IPS-18c (cell line): Measurements from ENCODE around the gene TECPR2.

Source experiments
- H3K4me3 ChIP-seq: 2 replicates; pipeline ENCODE4 v1.7.0; 2013; ENCODE audit warnings: low read depth, mild to moderate bottlenecking, low read length, moderate library complexity; ENCODE audit not compliant: insufficient read depth
- H3K9me3 ChIP-seq: one replicate; pipeline ENCODE4 v1.6.1; 2013; ENCODE audit warnings: mild to moderate bottlenecking, low read length, moderate library complexity; ENCODE audit not compliant: control insufficient read depth, insufficient read depth

TECPR2 gene

DNA sequence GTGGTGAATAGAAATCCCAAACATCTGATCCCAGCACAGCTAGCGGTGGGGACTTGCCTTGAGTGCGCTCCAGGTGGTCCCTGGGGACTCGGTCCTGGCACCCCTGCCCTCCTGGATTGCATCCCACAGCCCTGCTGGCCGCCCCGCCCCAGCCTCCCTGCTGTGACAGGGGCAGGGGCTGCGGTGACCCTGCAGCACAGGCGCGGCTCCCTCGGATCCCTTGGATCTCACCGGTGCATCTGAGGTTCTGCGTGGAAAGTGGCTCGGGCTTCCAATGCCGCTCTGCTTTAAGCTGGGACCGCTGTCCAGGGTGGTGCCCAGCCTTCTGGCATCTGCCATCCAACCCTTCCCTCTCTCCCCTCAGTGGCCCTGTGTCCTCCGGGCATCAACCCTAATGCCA is 130.8 kb downstream of the TECPR2 start:
- Histone ChIP-seq H3K9me3 (no peaks in the 10 kb centered on the region), H3K4me3 (no peak overlapping the region)

DNA sequence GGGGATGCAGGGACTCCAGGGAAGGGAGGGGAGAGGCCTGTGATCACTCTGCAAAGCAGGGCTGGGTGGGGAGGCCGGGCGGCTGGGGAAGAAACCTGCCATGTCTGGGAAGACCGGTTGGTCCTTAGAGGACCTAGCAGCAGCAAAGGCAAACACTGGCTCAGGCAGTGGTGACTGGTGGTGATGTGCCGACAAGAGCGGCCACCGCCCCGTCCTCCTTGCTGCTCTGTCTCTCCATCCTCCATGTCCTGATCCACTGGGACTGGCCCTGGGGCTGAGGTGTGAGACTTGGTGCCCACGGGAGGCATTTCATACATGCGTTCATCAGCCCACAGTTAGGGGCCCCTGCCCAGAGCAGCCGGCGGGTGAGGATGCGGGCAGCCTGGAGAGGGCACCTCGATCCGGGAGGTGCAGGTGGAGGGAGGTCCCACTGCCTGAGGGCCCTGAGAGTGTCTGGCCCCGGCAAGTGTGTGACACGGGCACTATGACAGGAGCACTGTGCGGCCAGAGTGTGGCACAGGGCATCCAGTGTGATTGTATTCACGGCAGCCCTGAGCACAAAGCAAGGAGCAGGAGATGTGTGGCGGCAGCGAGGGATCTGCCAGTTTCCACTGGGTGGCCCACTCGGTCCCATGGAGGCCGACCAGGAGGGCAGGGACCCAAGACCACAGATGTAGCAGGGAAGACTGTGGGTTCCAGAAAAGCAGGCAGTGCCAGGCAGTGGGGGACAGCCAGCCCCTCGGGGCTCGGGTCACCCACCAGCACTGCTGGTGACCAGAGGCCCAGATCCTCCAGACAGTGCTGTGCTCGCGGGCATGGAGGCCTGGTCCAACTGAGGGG is 133.0 kb downstream of the TECPR2 start:
- Histone ChIP-seq H3K4me3 (no peak overlapping the region), H3K9me3 (no peaks in the 10 kb centered on the region)

DNA sequence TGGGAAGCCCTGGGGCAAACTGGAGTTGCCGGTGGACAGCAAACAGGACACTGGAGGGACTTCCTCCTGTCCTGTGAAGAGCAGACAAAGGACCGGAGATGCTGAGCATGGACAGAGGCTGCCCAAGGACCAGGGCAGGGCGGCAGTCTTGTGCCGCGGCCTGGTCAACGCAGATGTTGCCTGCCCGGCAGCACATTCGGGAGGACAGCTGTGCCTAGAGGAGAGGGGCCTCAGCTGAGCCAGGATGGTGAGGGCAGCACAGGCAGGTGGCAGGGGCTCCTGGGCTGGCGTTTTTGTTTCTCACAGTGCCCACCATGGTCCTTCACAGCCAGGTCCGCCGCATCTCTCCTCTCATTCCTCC is 133.6 kb downstream of the TECPR2 start:
- no peak overlapping the region for H3K4me3 ChIP-seq
- H3K9me3 ChIP-seq, result no peaks in the 10 kb centered on the region

DNA sequence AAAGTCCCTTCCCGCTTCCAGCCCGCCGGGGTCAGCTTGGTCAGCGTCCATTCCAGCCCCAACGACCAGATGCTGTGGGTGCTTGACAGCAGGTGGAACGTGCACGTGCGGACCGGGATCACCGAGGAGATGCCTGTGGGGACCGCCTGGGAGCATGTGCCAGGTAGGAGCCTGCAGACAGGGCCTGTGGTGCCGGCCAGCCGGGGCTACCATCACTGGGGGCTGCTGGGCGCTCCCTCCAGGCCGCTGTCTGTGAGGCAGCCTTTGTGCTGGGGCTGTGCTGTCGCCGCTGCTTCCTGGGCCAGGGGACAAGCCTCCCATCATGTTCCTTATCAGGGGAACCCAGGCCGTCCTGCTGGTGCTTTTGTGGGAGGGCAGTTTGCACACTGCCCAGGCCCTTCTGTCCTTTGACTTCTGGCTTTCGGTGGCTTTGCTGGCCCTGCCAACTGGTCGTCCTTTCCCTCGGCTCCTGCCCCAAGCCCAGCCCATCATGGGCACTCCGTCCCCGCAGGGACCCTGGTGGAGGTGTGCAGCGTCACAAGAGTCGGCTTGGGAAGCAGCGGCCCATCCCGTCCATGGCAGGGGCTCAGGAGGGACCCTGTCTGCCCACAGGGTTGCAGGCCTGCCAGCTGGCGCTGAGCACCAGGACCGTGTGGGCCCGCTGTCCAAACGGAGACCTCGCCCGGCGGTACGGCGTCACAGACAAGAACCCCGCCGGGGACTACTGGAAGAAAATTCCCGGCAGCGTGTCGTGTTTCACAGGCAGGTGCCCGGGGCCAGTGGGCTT is 134.4 kb downstream of the TECPR2 start:
- Histone ChIP-seq H3K4me3 (no peak overlapping the region), H3K9me3 (no peaks in the 10 kb centered on the region)

DNA sequence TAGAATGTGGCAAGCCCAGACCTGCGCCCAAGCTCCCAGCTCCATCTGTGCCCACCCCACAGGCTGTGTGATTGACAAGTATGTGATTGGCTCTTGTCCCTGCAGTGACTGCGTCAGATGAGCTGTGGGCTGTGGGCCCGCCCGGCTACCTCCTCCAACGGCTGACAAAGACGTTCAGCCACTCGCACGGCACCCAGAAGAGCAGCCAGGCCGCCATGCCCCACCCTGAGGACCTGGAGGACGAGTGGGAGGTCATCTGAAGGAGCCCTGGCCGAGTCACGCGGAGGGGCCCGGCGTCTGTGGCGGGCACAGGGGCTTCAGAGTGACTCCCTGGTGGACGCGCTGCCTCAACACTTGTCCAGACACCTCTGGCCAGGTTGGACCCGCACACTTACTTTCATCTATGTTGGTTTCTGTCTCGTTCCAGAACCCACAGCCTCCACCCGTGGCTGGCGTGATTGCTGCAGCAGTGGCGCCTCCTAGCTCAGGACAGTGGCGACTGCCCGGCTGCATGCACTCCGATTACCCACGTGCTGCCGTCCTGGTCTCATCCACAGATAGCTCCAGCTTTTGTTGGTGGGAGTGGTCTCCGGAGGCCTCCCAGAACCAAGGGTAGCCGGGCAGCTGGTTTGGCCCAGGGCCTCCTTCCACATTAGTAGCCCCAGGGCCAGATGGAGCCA is 135.4 kb downstream of the TECPR2 start:
- Histone ChIP-seq H3K9me3 (no peaks in the 10 kb centered on the region), H3K4me3 (no peak overlapping the region)

DNA sequence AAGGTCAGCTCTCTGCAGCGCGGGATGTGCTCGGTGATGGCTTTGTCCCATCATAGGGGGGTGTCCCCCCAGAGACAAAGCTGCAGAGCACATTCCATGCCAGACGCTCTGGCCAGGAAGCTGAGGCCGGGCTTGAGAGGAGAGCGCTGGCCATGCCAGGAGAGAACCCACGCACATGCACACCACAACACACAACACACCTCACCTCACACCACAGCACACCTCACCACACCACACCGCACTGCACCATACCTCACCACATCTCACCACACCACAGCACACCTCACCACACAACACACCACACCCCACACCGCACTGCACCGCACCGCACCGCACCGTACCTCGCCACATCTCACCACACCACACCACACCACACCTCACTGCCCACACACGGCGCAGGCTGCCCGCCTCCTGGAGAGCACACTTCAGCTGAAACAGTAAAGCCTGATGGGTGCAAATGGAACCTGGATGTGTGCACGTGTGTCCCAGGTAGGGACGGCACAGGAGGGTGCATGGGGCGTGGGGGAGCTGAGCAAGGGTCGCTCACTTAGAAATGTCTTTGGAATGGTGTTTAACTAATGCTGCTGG is 136.0 kb downstream of the TECPR2 start:
- H3K4me3 ChIP-seq, result no peak overlapping the region
- H3K9me3 ChIP-seq, result no peaks in the 10 kb centered on the region

DNA sequence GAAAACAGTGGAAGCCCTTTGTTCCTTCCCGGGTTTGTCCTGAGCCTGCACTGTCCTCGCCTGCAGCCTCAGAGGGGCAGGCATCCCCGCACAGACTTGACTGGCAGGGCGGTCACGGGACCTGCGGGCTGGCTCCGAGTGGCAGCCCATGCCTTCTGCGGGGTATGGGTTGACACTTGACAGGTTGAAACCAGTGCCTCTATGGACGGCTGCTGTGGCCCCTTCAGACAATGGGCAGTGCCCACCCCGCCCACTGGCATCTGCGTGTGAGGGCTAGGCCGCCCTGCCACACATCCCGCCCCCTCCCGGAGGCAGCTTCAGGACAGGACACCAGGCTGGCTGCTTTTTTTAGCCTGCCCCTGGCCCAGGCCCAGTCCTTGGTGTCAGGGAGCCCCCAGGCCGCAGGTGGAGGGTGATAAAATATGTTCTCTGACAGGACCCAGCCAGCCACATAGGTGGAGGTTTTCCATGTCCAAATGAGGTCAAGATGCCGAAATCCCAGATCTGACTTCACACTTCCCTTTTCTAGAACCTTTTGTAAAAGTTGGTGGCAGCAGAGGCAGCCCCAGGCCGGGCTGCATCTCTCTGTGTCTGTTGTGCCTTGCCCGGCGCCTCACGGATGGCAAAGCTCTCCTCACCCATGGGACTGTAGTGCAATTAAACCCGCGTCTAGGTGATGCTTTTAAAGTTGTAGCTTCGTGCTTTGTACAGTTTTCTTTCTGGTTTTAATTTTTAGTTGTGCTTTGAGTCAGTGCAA is 136.8 kb downstream of the TECPR2 start:
- H3K4me3 ChIP-seq, result no peak overlapping the region
- H3K9me3 ChIP-seq, result no peaks in the 10 kb centered on the region

DNA sequence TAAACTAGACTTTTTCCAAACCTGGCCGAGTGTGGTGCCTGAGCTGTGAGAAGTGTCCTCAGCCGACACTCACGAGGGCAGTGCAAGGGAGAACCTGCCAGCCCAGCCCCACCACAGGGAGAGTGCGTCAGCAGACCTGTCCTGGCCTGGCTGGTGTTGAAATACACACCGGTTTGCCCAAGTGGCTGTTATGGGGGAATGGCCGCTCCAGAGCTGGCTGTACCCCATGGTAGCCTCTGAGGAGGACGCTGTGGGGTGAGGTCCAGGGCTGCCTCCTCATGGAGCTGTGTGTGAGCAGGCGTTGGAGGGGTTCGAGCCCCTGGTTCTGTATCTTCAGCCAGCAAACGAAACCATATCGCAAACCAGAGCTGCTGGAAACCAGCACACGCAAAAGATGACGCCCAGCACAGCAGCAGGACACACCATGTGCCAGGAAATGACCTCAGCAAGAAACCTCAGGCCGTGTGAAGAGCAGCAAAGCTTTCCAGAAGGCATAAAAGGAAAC is 137.5 kb downstream of the TECPR2 start:
- Histone ChIP-seq H3K9me3 (no peaks in the 10 kb centered on the region), H3K4me3 (no peak overlapping the region)

DNA sequence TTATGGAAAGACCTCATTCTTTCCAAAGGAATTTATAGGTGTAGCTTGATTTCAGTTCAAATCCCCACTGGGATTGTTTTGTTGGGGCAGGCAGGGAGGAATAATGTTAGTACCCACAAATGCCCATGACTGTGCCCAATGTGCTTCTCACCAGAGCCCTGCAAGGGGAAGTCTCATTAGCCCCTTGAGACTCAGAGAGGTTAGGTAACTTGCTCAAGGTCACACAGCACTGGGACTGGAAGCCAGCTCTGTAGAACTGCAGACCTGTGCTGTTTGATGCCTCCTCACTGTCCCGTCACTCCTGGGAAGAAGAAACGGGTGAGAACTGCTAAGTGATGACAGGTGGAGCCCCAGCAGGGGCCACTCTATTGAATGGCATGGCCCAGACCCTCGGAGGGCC is 138.0 kb downstream of the TECPR2 start:
- Histone ChIP-seq H3K9me3 (no peaks in the 10 kb centered on the region), H3K4me3 (no peak overlapping the region)

DNA sequence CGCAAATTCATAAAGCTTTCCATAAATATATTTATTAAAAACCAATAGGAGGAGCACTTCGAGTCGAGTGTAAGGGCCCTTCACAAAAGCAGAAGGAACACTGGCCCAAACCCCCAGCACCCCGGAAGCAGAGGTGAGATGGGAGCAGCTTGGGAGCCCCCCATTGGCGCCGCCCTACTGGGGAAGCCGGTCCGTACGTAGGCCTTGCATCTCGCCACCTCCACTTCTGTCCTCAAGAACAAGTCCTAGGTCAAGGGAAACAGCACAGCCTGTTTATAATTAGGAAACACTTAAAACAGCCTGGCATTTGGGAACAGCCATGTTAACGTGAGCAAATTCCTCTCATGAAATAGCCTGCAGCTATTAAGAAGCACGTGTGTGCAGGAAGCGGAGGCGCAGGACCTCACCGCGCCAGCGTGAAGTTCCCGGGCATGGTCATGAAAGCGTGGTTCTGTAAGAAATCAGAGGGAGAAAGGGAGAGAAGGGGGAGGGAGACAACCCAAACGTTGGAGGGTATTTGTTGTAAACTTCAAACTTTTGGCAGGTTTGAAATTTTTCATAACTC is 139.1 kb downstream of the TECPR2 start:
- no peak overlapping the region for H3K4me3 ChIP-seq
- H3K9me3 ChIP-seq, result no peaks in the 10 kb centered on the region

DNA sequence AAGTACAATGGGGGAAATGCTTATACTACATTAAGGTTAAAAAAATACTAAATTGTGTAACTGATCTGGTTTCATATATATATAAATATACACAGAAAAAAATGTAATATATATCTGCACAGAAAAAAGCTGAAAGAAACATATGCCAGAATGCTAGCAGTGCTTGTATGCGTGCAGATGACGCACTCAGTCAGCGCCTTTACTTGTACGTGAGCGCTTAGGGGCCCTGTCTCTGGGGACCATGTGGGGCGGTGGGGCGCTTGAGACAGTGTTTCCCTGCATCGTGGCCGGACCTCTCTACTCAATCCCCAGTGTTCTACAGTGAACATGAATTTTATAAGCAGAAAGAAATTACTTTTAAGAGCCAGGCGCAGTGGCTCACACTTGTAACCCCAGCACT is 139.8 kb downstream of the TECPR2 start:
- H3K4me3 ChIP-seq, result no peak overlapping the region
- no peaks in the 10 kb centered on the region for H3K9me3 ChIP-seq

DNA sequence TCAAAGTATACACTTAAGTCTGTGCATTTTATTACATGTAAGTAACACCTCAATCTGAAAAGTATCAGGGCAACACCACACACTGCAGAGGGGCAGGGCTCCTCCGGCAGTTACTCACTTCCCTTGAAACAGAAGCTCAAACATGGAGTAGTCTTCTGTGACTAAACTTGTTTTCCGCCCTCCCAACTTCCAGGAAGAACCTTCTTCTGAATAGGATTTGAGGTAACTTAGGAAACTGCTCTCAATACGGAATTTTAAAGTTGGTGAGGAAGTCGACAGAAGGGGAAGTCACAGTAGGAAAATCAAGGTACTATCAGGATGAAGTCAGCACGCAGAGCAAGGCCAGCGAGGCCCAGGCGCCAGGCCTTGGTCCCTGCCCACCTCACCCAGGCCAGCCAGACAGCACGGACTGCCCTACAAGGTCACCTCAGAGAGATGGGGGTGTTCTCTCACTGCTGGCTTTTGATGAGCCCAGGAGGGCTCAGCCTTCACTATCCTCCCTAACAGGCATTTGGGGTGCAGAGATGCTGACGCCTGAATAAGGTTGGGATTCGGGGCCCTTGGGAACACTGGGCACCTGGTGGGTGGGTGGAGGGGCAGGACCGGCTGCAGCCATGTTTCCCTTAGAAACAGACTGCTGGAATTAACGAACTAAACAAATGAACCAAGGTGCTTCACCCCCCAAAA is 141.0 kb downstream of the TECPR2 start:
- no peak overlapping the region for H3K4me3 ChIP-seq

DNA sequence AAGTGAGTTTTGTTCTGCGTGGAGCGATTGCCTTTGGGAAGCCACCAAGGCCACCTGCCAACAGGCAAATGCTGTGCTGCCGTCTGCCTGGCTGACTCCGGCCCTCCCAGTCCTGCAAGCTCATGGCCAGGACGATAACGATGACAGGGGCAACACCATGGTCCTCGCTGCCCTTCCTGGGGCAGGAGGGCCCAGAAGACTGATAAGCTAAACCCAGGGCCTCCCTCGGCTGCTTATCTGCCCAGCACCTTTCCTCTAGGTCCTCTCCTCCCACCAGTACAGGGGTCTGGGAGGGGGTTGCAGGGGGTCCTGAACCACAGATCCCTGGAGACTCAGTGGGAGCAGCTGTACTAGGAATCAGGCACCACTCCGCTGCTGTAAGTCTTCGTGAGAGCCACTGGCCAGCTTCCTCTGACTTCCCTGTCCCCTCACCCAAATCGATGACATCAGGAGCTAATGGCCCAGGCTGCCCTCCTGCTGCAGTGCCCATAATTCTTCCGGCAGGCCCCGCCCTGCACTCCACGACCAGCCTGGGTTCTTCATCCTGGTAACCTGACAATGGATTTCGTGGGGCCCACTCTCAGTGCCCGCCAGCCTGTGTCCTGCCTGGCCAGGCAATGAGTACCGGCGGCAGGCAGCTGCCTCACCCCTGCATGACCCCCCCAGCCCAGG is 141.7 kb downstream of the TECPR2 start:
- Histone ChIP-seq H3K9me3 (no peaks in the 10 kb centered on the region), H3K4me3 (no peak overlapping the region)

More for the DNA sequence above, 141.0 kb downstream of the TECPR2 start:
- no peaks in the 10 kb centered on the region for H3K9me3 ChIP-seq

DNA sequence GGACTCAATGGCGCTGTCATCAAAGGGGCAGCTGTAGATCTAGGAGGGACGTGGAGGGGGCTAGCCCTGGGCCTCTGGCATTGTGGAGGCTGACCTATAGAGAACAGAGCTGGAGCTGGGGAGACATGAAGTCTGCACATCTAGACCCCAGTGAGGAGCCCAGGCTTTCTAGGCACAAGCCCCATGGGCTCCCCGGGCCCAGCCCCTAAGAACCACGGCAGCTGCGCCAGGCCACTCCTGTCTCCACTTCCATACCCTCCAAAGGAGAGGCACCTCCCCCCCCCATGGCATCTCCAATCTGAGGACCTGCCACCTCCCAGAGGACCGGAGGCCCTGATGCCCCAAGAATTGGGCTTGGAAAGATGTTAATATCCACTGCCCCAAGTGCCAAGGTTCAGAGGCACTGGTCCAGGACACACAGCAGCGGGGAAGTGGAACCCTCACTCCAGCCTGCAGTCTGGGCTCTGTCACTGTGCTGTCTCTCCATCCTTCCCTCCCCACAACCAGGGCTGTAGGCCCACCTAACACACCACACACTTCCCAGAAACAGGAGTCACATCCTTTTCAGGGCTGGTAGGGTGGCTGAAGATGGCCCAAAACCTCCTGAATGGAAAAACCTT is 142.4 kb downstream of the TECPR2 start:
- Histone ChIP-seq H3K9me3 (no peaks in the 10 kb centered on the region), H3K4me3 (no peak overlapping the region)
